H1 (cell line): ENCODE data around the gene RPS6KA2. TPM values are rescaled to one million over a fixed set of nuclear protein-coding genes. Genes with fewer than 3 reads are reported as not detected.

ENCODE experiments used
- CTCF ChIA-PET: fragments of 300-600 bp; sonication (Branson Sonifier 250); formaldehyde crosslinking; loops from one replicate; lab custom pipeline; 2021; ENCODE audit not compliant: partially characterized antibody; lab: Charles Lee
- POLR2A ChIA-PET: fragments of 300-600 bp; sonication (Branson Sonifier 250); formaldehyde crosslinking; loops from one replicate; lab custom pipeline; 2021; ENCODE audit warnings: inconsistent platforms; ENCODE audit not compliant: partially characterized antibody; lab: Charles Lee
- DNase-seq, 2 experiments: peaks; one replicate each; pipeline versions ENCODE4 v3.0.0 to v3.0.0-alpha.2; 2010 to 2022; ENCODE audit warnings: low spot score in 2 of 2, low read depth in 1 of 2, mixed read lengths in 1 of 2
- FAIRE-seq: peaks from 2 replicates; lab custom pipeline; 2011; peaks lifted over from hg19 to GRCh38; lab: Jason Lieb, UNC
- H2AFZ ChIP-seq: 2 replicates; pipeline ENCODE4 v1.8.1; 2012; ENCODE audit warnings: low read length, inconsistent platforms
- H2AK5ac ChIP-seq: 2 replicates; pipeline ENCODE4 v1.6.1; 2013; ENCODE audit warnings: low read depth, low read length
- H2BK120ac ChIP-seq: replicated peaks from 2 replicates; pipeline ENCODE3; 2013; ENCODE audit warnings: low read depth, low read length, inconsistent platforms
- H2BK12ac ChIP-seq: 2 replicates; pipeline ENCODE4 v1.6.1; 2013; ENCODE audit warnings: low read depth, low read length
- H2BK15ac ChIP-seq: 2 replicates; pipeline ENCODE4 v1.6.1; 2013; ENCODE audit warnings: low read length
- H2BK20ac ChIP-seq: 2 replicates; pipeline ENCODE4 v1.6.1; 2013; ENCODE audit warnings: low read length
- H2BK5ac ChIP-seq: 2 replicates; pipeline ENCODE4 v1.6.1; 2013; ENCODE audit warnings: low read depth, low read length
- H3K14ac ChIP-seq: 2 replicates; pipeline ENCODE4 v1.6.1; 2013; ENCODE audit warnings: inconsistent platforms; ENCODE audit not compliant: insufficient read length
- H3K18ac ChIP-seq: 2 replicates; pipeline ENCODE4 v1.6.1; 2013; ENCODE audit warnings: low read length; ENCODE audit errors: extremely low read depth
- H3K23ac ChIP-seq: 2 replicates; pipeline ENCODE4 v1.6.1; 2013; ENCODE audit warnings: inconsistent platforms; ENCODE audit not compliant: insufficient read length
- H3K23me2 ChIP-seq: 2 replicates; pipeline ENCODE4 v1.6.1; 2013; ENCODE audit warnings: low read depth, low read length
- H3K27ac ChIP-seq: 2 replicates; pipeline ENCODE4 v1.6.1; 2011; ENCODE audit warnings: low read depth, low read length, inconsistent platforms
- H3K27me3 ChIP-seq, 4 experiments: replicated peaks in 1 of 4; 1 replicate in 1 of 4; 2 replicates in 3 of 4; pipeline versions ENCODE4 v1.6.1 to v1.8.1; 2011 to 2013; ENCODE audit warnings: low read length in 3 of 4, mild to moderate bottlenecking in 3 of 4, inconsistent platforms in 2 of 4, mixed read lengths in 2 of 4, moderate library complexity in 1 of 4; ENCODE audit not compliant: control insufficient read depth in 3 of 4, insufficient read depth in 3 of 4; ENCODE audit errors: extremely low read depth in 1 of 4
- H3K36me3 ChIP-seq, 4 experiments: 2 replicates each; pipeline versions ENCODE4 v1.6.1 to v1.8.1; 2011 to 2013; ENCODE audit warnings: mild to moderate bottlenecking in 4 of 4, low read length in 3 of 4, moderate library complexity in 2 of 4, control low read depth in 1 of 4, inconsistent platforms in 1 of 4; ENCODE audit not compliant: insufficient read depth in 4 of 4, control insufficient read depth in 2 of 4
- H3K4ac ChIP-seq: replicated peaks from 2 replicates; pipeline ENCODE3; 2013; ENCODE audit warnings: low read length, low read depth, mixed read lengths, inconsistent platforms; ENCODE audit not compliant: insufficient read length
- H3K4me1 ChIP-seq, 4 experiments: replicated peaks in 1 of 4; 1 replicate in 1 of 4; 2 replicates in 3 of 4; pipeline versions ENCODE4 v1.6.1 to v1.8.1; 2011 to 2013; ENCODE audit warnings: low read length in 3 of 4, inconsistent platforms in 2 of 4, mixed read lengths in 1 of 4; ENCODE audit not compliant: insufficient read depth in 4 of 4, control insufficient read depth in 3 of 4
- H3K4me2 ChIP-seq, 2 experiments: 2 replicates each; pipeline versions ENCODE4 v1.6.1 to v1.8.1; 2011 to 2013; ENCODE audit warnings: low read depth in 2 of 2, low read length in 2 of 2, control low read depth in 1 of 2, inconsistent platforms in 1 of 2, mild to moderate bottlenecking in 1 of 2; ENCODE audit not compliant: insufficient read depth in 1 of 2
- H3K4me3 ChIP-seq, 4 experiments: fragments of 200-600, 300-600 bp in 1 of 4; sonication (generic), shearing (Covaris generic), sonication (Bioruptor Twin) in 1 of 4; 2 replicates each; pipeline versions ENCODE4 v1.5.1 to v1.8.1; 2011 to 2016; ENCODE audit warnings: low read length in 4 of 4, low read depth in 3 of 4, control low read depth in 2 of 4, inconsistent platforms in 2 of 4, mild to moderate bottlenecking in 2 of 4, mixed read lengths in 1 of 4, moderate library complexity in 1 of 4; ENCODE audit not compliant: insufficient read depth in 2 of 4; ENCODE audit errors: extremely low read depth in 1 of 4
- H3K56ac ChIP-seq: replicated peaks from 2 replicates; pipeline ENCODE3; 2013; ENCODE audit warnings: low read depth, mild to moderate bottlenecking, mixed read lengths, low read length, inconsistent platforms; ENCODE audit not compliant: insufficient read length
- H3K79me1 ChIP-seq: 2 replicates; pipeline ENCODE4 v1.6.1; 2013; ENCODE audit warnings: low read depth, low read length, control low read depth
- H3K79me2 ChIP-seq, 2 experiments: 2 replicates each; pipeline versions ENCODE4 v1.6.1 to v1.8.1; 2012 to 2013; ENCODE audit warnings: low read length in 2 of 2, mild to moderate bottlenecking in 2 of 2, inconsistent platforms in 1 of 2; ENCODE audit not compliant: insufficient read depth in 2 of 2, control insufficient read depth in 1 of 2
- H3K9ac ChIP-seq, 4 experiments: replicated peaks in 1 of 4; 1 replicate in 1 of 4; 2 replicates in 3 of 4; pipeline versions ENCODE4 v1.6.1 to v1.8.1; 2011 to 2013; ENCODE audit warnings: low read depth in 3 of 4, low read length in 3 of 4, control low read depth in 2 of 4, mild to moderate bottlenecking in 2 of 4, moderate library complexity in 2 of 4, inconsistent platforms in 1 of 4; ENCODE audit errors: extremely low read depth in 1 of 4
- H3K9me3 ChIP-seq, 2 experiments: 2 replicates each; pipeline versions ENCODE4 v1.6.1 to v1.8.1; 2012 to 2013; ENCODE audit warnings: mild to moderate bottlenecking in 2 of 2, moderate library complexity in 2 of 2, control low read depth in 1 of 2, inconsistent platforms in 1 of 2, low read depth in 1 of 2, low read length in 1 of 2, mixed read lengths in 1 of 2; ENCODE audit not compliant: insufficient read depth in 2 of 2
- H4K20me1 ChIP-seq, 2 experiments: replicated peaks in 1 of 2; 2 replicates each; pipeline versions ENCODE3 to v1.8.1; 2011 to 2013; ENCODE audit warnings: inconsistent platforms in 2 of 2, low read length in 2 of 2, mild to moderate bottlenecking in 1 of 2; ENCODE audit not compliant: insufficient read depth in 2 of 2, control insufficient read depth in 1 of 2
- H4K5ac ChIP-seq: 2 replicates; pipeline ENCODE4 v1.6.1; 2013; ENCODE audit warnings: low read length, low read depth, mixed read lengths, inconsistent platforms; ENCODE audit not compliant: insufficient read length
- H4K8ac ChIP-seq: 2 replicates; pipeline ENCODE4 v1.8.0; 2013; ENCODE audit warnings: mild to moderate bottlenecking, moderate library complexity, low read length, inconsistent platforms; ENCODE audit not compliant: insufficient read depth; ENCODE audit errors: extremely low read depth
- H4K91ac ChIP-seq: replicated peaks from 2 replicates; pipeline ENCODE3; 2013; ENCODE audit warnings: low read length, mixed read lengths, inconsistent platforms; ENCODE audit not compliant: insufficient read length
- ASH2L ChIP-seq: fragments of 200-600, 300-600 bp; sonication (generic); IDR thresholded peaks from one replicate; pipeline ENCODE4 v1.7.1; 2017; ENCODE audit warnings: low read length
- ATF2 ChIP-seq: IDR thresholded peaks from 2 replicates; pipeline ENCODE4 v1.6.1; 2012; ENCODE audit warnings: low read length, inconsistent platforms
- BACH1 ChIP-seq: IDR thresholded peaks from 2 replicates; pipeline ENCODE4 v1.6.1; 2012; ENCODE audit warnings: low read length, improper control_type of control experiment
- CBX5 ChIP-seq: fragments of 300-800, 300-1000 bp; sonication (generic); IDR thresholded peaks from 2 replicates; pipeline ENCODE4 v1.7.1; 2016; ENCODE audit warnings: antibody characterized with exemption, low read length, low read depth
- EGR1 ChIP-seq: IDR thresholded peaks from 2 replicates; pipeline ENCODE4 v1.6.1; 2011; ENCODE audit warnings: low read depth, low read length, borderline replicate concordance
- KDM1A ChIP-seq: fragments of 200-600, 300-600 bp; sonication (generic); IDR thresholded peaks from 2 replicates; pipeline ENCODE4 v1.7.1; 2016; ENCODE audit warnings: mild to moderate bottlenecking, low read length, borderline replicate concordance
- MAX ChIP-seq: IDR thresholded peaks from 2 replicates; pipeline ENCODE4 v1.6.1; 2012; ENCODE audit warnings: inconsistent platforms
- RFX5 ChIP-seq: IDR thresholded peaks from 2 replicates; pipeline ENCODE4 v1.6.1; 2011; ENCODE audit warnings: low read depth, low read length, improper control_type of control experiment, borderline replicate concordance
- RNF2 ChIP-seq: fragments of 200-900, 300-1000 bp; sonication (generic); IDR thresholded peaks from 2 replicates; pipeline ENCODE4 v1.7.1; 2016; ENCODE audit warnings: borderline replicate concordance, low read depth, mild to moderate bottlenecking, antibody characterized with exemption, low read length; ENCODE audit not compliant: poor library complexity, severe bottlenecking; ENCODE audit errors: missing control alignments
- SIX5 ChIP-seq: IDR thresholded peaks from 2 replicates; pipeline ENCODE4 v1.6.1; 2011; ENCODE audit warnings: mild to moderate bottlenecking, low read depth, low read length
- SP1 ChIP-seq: IDR thresholded peaks from 2 replicates; pipeline ENCODE4 v1.6.1; 2011; ENCODE audit warnings: low read depth, low read length
- TEAD4 ChIP-seq: IDR thresholded peaks from 2 replicates; pipeline ENCODE4 v1.6.1; 2012; ENCODE audit warnings: low read depth, low read length, inconsistent platforms, mixed read lengths
- WGBS, 2 experiments: shearing (Covaris generic) in 1 of 2; methylation state at CpG; one replicate each; pipeline versions ENCODE4 v1.1.6 to v1.1.7; 2013 to 2015; ENCODE audit warnings: low lambda C conversion rate in 2 of 2, mixed read lengths in 2 of 2, inconsistent platforms in 1 of 2, low coverage in 1 of 2, missing lambda C conversion rate in 1 of 2; ENCODE audit not compliant: insufficient replicate concordance in 2 of 2, insufficient coverage in 1 of 2, insufficient read length in 1 of 2; ENCODE audit errors: extremely low coverage in 1 of 2, missing lambda C conversion rate in 1 of 2; 5-methylcytosine and 5-hydroxymethylcytosine counted together
- polyA plus RNA-seq, 7 experiments: library from polyadenylated mRNA; depleted of rRNA in 3 of 7; stranded (reverse) in 5 of 7; unstranded in 2 of 7; fragments of >200 nt in 5 of 7; fragments of 200-250 nt in 2 of 7; gene quantifications; 1 replicate in 5 of 7; 2 replicates in 1 of 7; 4 replicates in 1 of 7; pipeline versions ENCODE4 v1.2.1 to v1.2.3, GENCODE V29; 2011 to 2013; ENCODE audit warnings: missing spikeins in 2 of 7, mixed read lengths in 2 of 7
- total RNA-seq: library from RNA; stranded (reverse); fragmentation: NEBNext Ultra II Directional; extraction: Animal tissue kit (Norgen Biotek cat#: 25700); gene quantifications from 2 replicates; pipeline ENCODE4 v1.2.1, GENCODE V29; 2021

RPS6KA2 gene
- total and polyA plus RNA-seq, 2 of the 8 experiments (the other 6 are each of a cell fraction or from before 2014, with no cell fraction given): 8.8 to 25.7 TPM

GRCh38 chr6:166484863-166485262 is 142.2 kb downstream of the RPS6KA2 start:
- DNase-seq: no peak
- H3K4ac ChIP-seq: no peak overlapping the region
- no peak overlapping the region for H3K23ac ChIP-seq
- WGBS, 2 experiments: 94% methylated on average over 10 of the region's 10 CpGs; no CpG with 5 or more reads in 1 of the 2 experiments
- H3K9me3 ChIP-seq: no peaks in the 10 kb centered on the region
- CTCF ChIA-PET: interaction anchor here (1.0 to 1.7 kb wide), 3 partner anchors 27 to 199 kb away, joined by 4 to 5 read pairs (median 4); no protein-coding TSS in a partner anchor
- no peak overlapping the region for H3K4me2 ChIP-seq
- H3K36me3 ChIP-seq: peaks cover 0 to 7% (median 3%) of the 10 kb centered on the region in 4 experiments; a peak in 2 of 8 replicates
- no peak overlapping the region for H3K4me3 ChIP-seq
- no peak overlapping the region for H2BK15ac ChIP-seq
- H3K14ac ChIP-seq: no peak overlapping the region
- no peak for FAIRE-seq
- no peaks in the 10 kb centered on the region for H3K27me3 ChIP-seq
- H3K79me1 ChIP-seq: no peaks in the 10 kb centered on the region
- H2BK20ac ChIP-seq: no peak overlapping the region
- no peak overlapping the region for H2BK12ac ChIP-seq
- no peak overlapping the region for H4K91ac ChIP-seq
- no peaks in the 10 kb centered on the region for H4K20me1 ChIP-seq
- H3K79me2 ChIP-seq: no peaks in the 10 kb centered on the region
- no peaks in the 10 kb centered on the region for H3K23me2 ChIP-seq
- H4K8ac ChIP-seq: peak overlapping the region; percentile 76; the same call in 1 of the 2 replicates
- no peak overlapping the region for H2BK120ac ChIP-seq
- no peak overlapping the region for H4K5ac ChIP-seq
- no peak overlapping the region for H3K27ac ChIP-seq
- H3K4me1 ChIP-seq: peaks cover 2 to 7% (median 4%) of the 10 kb centered on the region in 4 experiments; a peak in 6 of 7 replicates
- POLR2A ChIA-PET: interaction anchor here (0.7 to 2.2 kb wide), 3 partner anchors 9 to 28 kb away, joined by 3 to 7 read pairs (median 3); no protein-coding TSS in a partner anchor
- no peak overlapping the region for H2AFZ ChIP-seq
- H3K9ac ChIP-seq: no peak overlapping the region
- H2BK5ac ChIP-seq: no peak overlapping the region; the same call in 1 of the 2 replicates
- H3K18ac ChIP-seq: no peak overlapping the region
- TF ChIP-seq SIX5: no peak
- TF ChIP-seq ASH2L: no peak
- TF ChIP-seq CBX5: no peak
- TF ChIP-seq BACH1: no peak
- no peak for TF ChIP-seq KDM1A
- no peak for TF ChIP-seq RNF2
- TF ChIP-seq ATF2: no peak
- no peak for TF ChIP-seq RFX5
- no peak for TF ChIP-seq SP1
- no peak for TF ChIP-seq MAX
- TF ChIP-seq EGR1: no peak
- no peak for TF ChIP-seq TEAD4
- no peak overlapping the region for H2AK5ac ChIP-seq
- no peak overlapping the region for H3K56ac ChIP-seq
